H9 (cell line): ENCODE results near the gene MTTP. TPM values are rescaled to one million over a fixed set of nuclear protein-coding genes. Genes with fewer than 3 reads are reported as not detected.

ENCODE experiments used
- DNase-seq: peaks from one replicate; pipeline ENCODE4 v3.0.0-alpha.2; 2017
- H2AFZ ChIP-seq: one replicate; pipeline ENCODE4 v1.6.1; 2013; ENCODE audit warnings: mild to moderate bottlenecking, low read length, control low read depth, moderate library complexity
- H2AK5ac ChIP-seq: 2 replicates; pipeline ENCODE4 v1.6.1; 2013; ENCODE audit warnings: low read length, control low read depth, mixed read lengths; ENCODE audit not compliant: insufficient read length
- H2BK120ac ChIP-seq: one replicate; pipeline ENCODE4 v1.6.1; 2013; ENCODE audit warnings: low read depth, mild to moderate bottlenecking, low read length, control low read depth, inconsistent platforms; ENCODE audit not compliant: poor library complexity, severe bottlenecking
- H2BK12ac ChIP-seq: 2 replicates; pipeline ENCODE4 v1.6.1; 2013; ENCODE audit warnings: low read length, control low read depth, mixed read lengths, low read depth; ENCODE audit not compliant: insufficient read length
- H2BK15ac ChIP-seq: 2 replicates; pipeline ENCODE4 v1.6.1; 2013; ENCODE audit warnings: low read depth, low read length, control low read depth
- H2BK20ac ChIP-seq: one replicate; pipeline ENCODE4 v1.6.1; 2013; ENCODE audit warnings: low read depth, mild to moderate bottlenecking, low read length, control low read depth, inconsistent platforms; ENCODE audit not compliant: poor library complexity, severe bottlenecking
- H2BK5ac ChIP-seq: 2 replicates; pipeline ENCODE4 v1.6.1; 2013; ENCODE audit warnings: low read length, control low read depth, mixed read lengths; ENCODE audit not compliant: insufficient read length
- H3K14ac ChIP-seq: 2 replicates; pipeline ENCODE4 v1.6.1; 2013; ENCODE audit warnings: low read length, control low read depth; ENCODE audit not compliant: insufficient read depth
- H3K18ac ChIP-seq: 2 replicates; pipeline ENCODE4 v1.6.1; 2013; ENCODE audit warnings: low read depth, mild to moderate bottlenecking, mixed read lengths, low read length, control low read depth; ENCODE audit not compliant: insufficient read length
- H3K23ac ChIP-seq: 2 replicates; pipeline ENCODE4 v1.6.1; 2013; ENCODE audit warnings: low read length, control low read depth, mixed read lengths, low read depth; ENCODE audit not compliant: insufficient read length
- H3K23me2 ChIP-seq: 2 replicates; pipeline ENCODE4 v1.6.1; 2013; ENCODE audit warnings: low read depth, mild to moderate bottlenecking, mixed read lengths, low read length, control low read depth; ENCODE audit not compliant: insufficient read length, poor library complexity, severe bottlenecking
- H3K27ac ChIP-seq: 2 replicates; pipeline ENCODE4 v1.5.1; 2013; ENCODE audit warnings: low read length, control low read depth, mixed read lengths, low read depth; ENCODE audit not compliant: insufficient read length
- H3K27me3 ChIP-seq: 2 replicates; pipeline ENCODE4 v1.6.1; 2013; ENCODE audit warnings: low read length, control low read depth, inconsistent platforms; ENCODE audit not compliant: insufficient read depth
- H3K4ac ChIP-seq: 2 replicates; pipeline ENCODE4 v1.6.1; 2013; ENCODE audit warnings: low read depth, mild to moderate bottlenecking, control low read depth, inconsistent platforms, low read length, moderate library complexity
- H3K4me1 ChIP-seq: 2 replicates; pipeline ENCODE4 v1.6.1; 2013; ENCODE audit warnings: low read length, control low read depth, inconsistent platforms; ENCODE audit not compliant: insufficient read depth
- H3K4me2 ChIP-seq: 2 replicates; pipeline ENCODE4 v1.6.1; 2013; ENCODE audit warnings: low read length, control low read depth, mixed read lengths; ENCODE audit not compliant: insufficient read length, insufficient read depth
- H3K56ac ChIP-seq: 2 replicates; pipeline ENCODE4 v1.6.1; 2013; ENCODE audit warnings: low read depth, mild to moderate bottlenecking, mixed read lengths, low read length, control low read depth; ENCODE audit not compliant: insufficient read length
- H3K79me1 ChIP-seq: 2 replicates; pipeline ENCODE4 v1.6.1; 2013; ENCODE audit warnings: low read depth, mild to moderate bottlenecking, moderate library complexity, low read length, control low read depth, inconsistent platforms; ENCODE audit not compliant: insufficient read depth, poor library complexity, severe bottlenecking
- H3K79me2 ChIP-seq: 2 replicates; pipeline ENCODE4 v1.6.1; 2013; ENCODE audit warnings: low read length, control low read depth, inconsistent platforms; ENCODE audit not compliant: insufficient read depth
- H3K9ac ChIP-seq: 2 replicates; pipeline ENCODE4 v1.6.1; 2013; ENCODE audit warnings: low read length, control low read depth, mixed read lengths; ENCODE audit not compliant: insufficient read length; ENCODE audit errors: extremely low read depth
- H3K9me3 ChIP-seq: one replicate; pipeline ENCODE4 v1.6.1; 2013; ENCODE audit warnings: low read depth, low read length, inconsistent platforms; ENCODE audit not compliant: control insufficient read depth
- H3T11ph ChIP-seq: one replicate; pipeline ENCODE4 v1.6.1; 2013; ENCODE audit warnings: mild to moderate bottlenecking, low read length, control low read depth, inconsistent platforms
- H4K20me1 ChIP-seq: one replicate; pipeline ENCODE4 v1.6.1; 2013; ENCODE audit not compliant: control insufficient read depth, insufficient read length, insufficient read depth
- H4K5ac ChIP-seq: 2 replicates; pipeline ENCODE4 v1.6.1; 2013; ENCODE audit warnings: low read depth, mild to moderate bottlenecking, mixed read lengths, low read length, control low read depth; ENCODE audit not compliant: insufficient read length
- H4K8ac ChIP-seq: replicated peaks from 2 replicates; pipeline ENCODE4 v1.6.1; 2013; ENCODE audit warnings: low read length, control low read depth, mixed read lengths, low read depth; ENCODE audit not compliant: insufficient read length
- H4K91ac ChIP-seq: 2 replicates; pipeline ENCODE4 v1.6.1; 2013; ENCODE audit warnings: low read depth, mild to moderate bottlenecking, moderate library complexity, mixed read lengths, low read length, control low read depth; ENCODE audit not compliant: insufficient read length
- H3K27ac Mint-ChIP-seq, 3 experiments: 2 replicates in 2 of 3; 3 replicates in 1 of 3; pipeline ENCODE4 v1.8.0; 2020 to 2021; ENCODE audit warnings: mixed read lengths in 3 of 3, mild to moderate bottlenecking in 1 of 3, moderate library complexity in 1 of 3
- H3K27me3 Mint-ChIP-seq: 2 replicates; pipeline ENCODE4 v1.8.0; 2021; ENCODE audit warnings: low read depth, mild to moderate bottlenecking, moderate library complexity, mixed read lengths
- H3K36me3 Mint-ChIP-seq, 3 experiments: 2 replicates in 2 of 3; 3 replicates in 1 of 3; pipeline ENCODE4 v1.8.0; 2020 to 2021; ENCODE audit warnings: low read depth in 3 of 3, mixed read lengths in 3 of 3; ENCODE audit not compliant: insufficient read depth in 1 of 3
- H3K4me1 Mint-ChIP-seq, 2 experiments: 2 replicates each; pipeline ENCODE4 v1.8.0; 2020; ENCODE audit warnings: mixed read lengths in 2 of 2
- H3K4me3 Mint-ChIP-seq, 2 experiments: 2 replicates in 1 of 2; 3 replicates in 1 of 2; pipeline ENCODE4 v1.8.0; 2020 to 2021; ENCODE audit warnings: mild to moderate bottlenecking in 2 of 2, mixed read lengths in 2 of 2, moderate library complexity in 1 of 2
- H3K9me3 Mint-ChIP-seq, 2 experiments: 2 replicates in 1 of 2; 3 replicates in 1 of 2; pipeline ENCODE4 v1.8.0; 2020; ENCODE audit warnings: mild to moderate bottlenecking in 2 of 2, mixed read lengths in 2 of 2, moderate library complexity in 1 of 2
- WGBS: extraction: QIAGEN DNeasy Blood & Tissue Kit; methylation state at CpG from one replicate; pipeline ENCODE4 v1.1.7; 2013; ENCODE audit warnings: missing lambda C conversion rate, low lambda C conversion rate, mixed read lengths; ENCODE audit not compliant: insufficient read length; ENCODE audit errors: extremely low coverage; 5-methylcytosine and 5-hydroxymethylcytosine counted together
- total RNA-seq: library from RNA; stranded (reverse); gene quantifications from 2 replicates; pipeline ENCODE4 v1.2.1, GENCODE V29; 2021
- TF ChIP-seq, protein P1 (sequence below): fragments of 200-600 bp; sonication (generic); conservative IDR thresholded peaks from 3 replicates; pipeline ENCODE4 v1.8.0; 2021; ENCODE audit warnings: antibody characterized with exemption, mild to moderate bottlenecking

MTTP gene
- total RNA-seq, 1 experiment from 2014 or later = 0.46 TPM

DNA sequence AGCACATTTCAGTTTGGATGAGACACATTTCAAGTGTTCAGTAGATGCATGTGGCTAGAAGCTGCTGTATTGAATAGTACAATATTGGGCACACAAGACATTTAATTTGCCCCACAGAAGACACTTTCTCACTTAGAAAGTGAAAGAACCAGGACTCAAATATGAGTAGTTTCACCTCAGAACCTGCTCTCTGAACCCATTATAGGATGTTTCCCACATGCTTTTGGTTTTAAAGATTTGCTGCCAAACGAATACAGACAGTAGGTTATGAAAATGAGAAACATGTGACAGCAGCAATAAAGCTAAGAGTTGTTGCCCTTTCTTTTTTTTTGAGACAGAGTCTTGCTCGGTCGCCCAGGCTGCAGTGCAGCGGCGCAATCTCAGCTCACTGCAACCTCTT lies 50.7 kb downstream of the MTTP start:
- Histone ChIP-seq H4K5ac (no peak overlapping the region), H3K14ac (no peak overlapping the region), H3K23ac (no peak overlapping the region), H2BK15ac (no peak overlapping the region), H2AK5ac (no peak overlapping the region), H2BK5ac (no peak overlapping the region), H3K4me2 (no peak overlapping the region), H3K9me3 (no peaks in the 10 kb centered on the region), H4K20me1 (no peaks in the 10 kb centered on the region), H3T11ph (no peak overlapping the region), H4K8ac (no peak overlapping the region), H2BK12ac (no peak overlapping the region), H2BK120ac (no peak overlapping the region), H3K79me2 (no peaks in the 10 kb centered on the region), H2AFZ (no peak overlapping the region), H3K4me1 (no peaks in the 10 kb centered on the region; the same call in 1 of the 2 replicates), H3K9ac (no peak overlapping the region), H2BK20ac (no peak overlapping the region), H3K4ac (no peak overlapping the region), H3K79me1 (no peaks in the 10 kb centered on the region), H4K91ac (no peak overlapping the region), H3K27ac (no peak overlapping the region), H3K27me3 (no peaks in the 10 kb centered on the region), H3K56ac (no peak overlapping the region), H3K18ac (no peak overlapping the region), H3K23me2 (no peaks in the 10 kb centered on the region)
- H3K27me3 Mint-ChIP-seq = no peaks in the 10 kb centered on the region
- no peaks in the 10 kb centered on the region for H3K9me3 Mint-ChIP-seq
- no CpG with 5 or more reads among the region's 5 CpGs for WGBS
- TF ChIP-seq, protein P1, sequence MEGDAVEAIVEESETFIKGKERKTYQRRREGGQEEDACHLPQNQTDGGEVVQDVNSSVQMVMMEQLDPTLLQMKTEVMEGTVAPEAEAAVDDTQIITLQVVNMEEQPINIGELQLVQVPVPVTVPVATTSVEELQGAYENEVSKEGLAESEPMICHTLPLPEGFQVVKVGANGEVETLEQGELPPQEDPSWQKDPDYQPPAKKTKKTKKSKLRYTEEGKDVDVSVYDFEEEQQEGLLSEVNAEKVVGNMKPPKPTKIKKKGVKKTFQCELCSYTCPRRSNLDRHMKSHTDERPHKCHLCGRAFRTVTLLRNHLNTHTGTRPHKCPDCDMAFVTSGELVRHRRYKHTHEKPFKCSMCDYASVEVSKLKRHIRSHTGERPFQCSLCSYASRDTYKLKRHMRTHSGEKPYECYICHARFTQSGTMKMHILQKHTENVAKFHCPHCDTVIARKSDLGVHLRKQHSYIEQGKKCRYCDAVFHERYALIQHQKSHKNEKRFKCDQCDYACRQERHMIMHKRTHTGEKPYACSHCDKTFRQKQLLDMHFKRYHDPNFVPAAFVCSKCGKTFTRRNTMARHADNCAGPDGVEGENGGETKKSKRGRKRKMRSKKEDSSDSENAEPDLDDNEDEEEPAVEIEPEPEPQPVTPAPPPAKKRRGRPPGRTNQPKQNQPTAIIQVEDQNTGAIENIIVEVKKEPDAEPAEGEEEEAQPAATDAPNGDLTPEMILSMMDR = no peak
- H3K27ac Mint-ChIP-seq = no peak overlapping the region
- no peaks in the 10 kb centered on the region for H3K36me3 Mint-ChIP-seq
- H3K4me1 Mint-ChIP-seq = peaks cover 16 to 19% of the 10 kb centered on the region in 2 experiments
- DNase-seq = no peak
- no peak overlapping the region for H3K4me3 Mint-ChIP-seq
